ENCODE measurements around the gene RAB5IF.
"Not testable (repeated sequence)": the region's sequence is repeated elsewhere in the genome, so short reads cannot be mapped to it uniquely, and the experiment has no call there.

Gene RAB5IF

DNA sequence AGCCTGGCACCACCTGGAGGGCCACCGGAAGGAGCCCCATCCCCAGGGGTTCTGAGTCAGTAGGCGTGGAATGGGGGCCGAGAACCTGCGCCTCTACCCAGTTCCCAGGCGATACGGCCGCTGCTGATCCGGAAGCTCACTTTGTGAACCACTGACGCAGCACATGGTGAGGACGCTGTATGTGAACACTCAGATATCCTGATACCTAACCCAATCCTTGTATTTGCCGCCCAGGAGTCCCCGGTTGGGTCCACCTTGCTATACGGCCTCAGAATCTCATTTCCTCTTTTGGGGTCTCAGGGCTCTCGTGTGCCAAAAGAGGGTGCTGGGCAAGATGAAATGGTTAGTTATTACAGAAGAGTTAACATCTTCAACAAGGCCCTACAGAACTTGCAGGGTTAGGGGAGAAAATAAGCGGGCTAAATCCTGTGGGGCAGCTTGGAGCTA lies 604 bp upstream of the RAB5IF start:
- peak overlapping the region; percentile 43 for H3K4me3 ChIP-seq (ENCODE audit: low read depth, low read length)
- TF ChIP-seq, protein P1, sequence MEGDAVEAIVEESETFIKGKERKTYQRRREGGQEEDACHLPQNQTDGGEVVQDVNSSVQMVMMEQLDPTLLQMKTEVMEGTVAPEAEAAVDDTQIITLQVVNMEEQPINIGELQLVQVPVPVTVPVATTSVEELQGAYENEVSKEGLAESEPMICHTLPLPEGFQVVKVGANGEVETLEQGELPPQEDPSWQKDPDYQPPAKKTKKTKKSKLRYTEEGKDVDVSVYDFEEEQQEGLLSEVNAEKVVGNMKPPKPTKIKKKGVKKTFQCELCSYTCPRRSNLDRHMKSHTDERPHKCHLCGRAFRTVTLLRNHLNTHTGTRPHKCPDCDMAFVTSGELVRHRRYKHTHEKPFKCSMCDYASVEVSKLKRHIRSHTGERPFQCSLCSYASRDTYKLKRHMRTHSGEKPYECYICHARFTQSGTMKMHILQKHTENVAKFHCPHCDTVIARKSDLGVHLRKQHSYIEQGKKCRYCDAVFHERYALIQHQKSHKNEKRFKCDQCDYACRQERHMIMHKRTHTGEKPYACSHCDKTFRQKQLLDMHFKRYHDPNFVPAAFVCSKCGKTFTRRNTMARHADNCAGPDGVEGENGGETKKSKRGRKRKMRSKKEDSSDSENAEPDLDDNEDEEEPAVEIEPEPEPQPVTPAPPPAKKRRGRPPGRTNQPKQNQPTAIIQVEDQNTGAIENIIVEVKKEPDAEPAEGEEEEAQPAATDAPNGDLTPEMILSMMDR (IDR thresholded peaks at IDR 0.05; ENCODE audit: borderline replicate concordance, insufficient read depth, low read depth, low read length) = no peak

DNA sequence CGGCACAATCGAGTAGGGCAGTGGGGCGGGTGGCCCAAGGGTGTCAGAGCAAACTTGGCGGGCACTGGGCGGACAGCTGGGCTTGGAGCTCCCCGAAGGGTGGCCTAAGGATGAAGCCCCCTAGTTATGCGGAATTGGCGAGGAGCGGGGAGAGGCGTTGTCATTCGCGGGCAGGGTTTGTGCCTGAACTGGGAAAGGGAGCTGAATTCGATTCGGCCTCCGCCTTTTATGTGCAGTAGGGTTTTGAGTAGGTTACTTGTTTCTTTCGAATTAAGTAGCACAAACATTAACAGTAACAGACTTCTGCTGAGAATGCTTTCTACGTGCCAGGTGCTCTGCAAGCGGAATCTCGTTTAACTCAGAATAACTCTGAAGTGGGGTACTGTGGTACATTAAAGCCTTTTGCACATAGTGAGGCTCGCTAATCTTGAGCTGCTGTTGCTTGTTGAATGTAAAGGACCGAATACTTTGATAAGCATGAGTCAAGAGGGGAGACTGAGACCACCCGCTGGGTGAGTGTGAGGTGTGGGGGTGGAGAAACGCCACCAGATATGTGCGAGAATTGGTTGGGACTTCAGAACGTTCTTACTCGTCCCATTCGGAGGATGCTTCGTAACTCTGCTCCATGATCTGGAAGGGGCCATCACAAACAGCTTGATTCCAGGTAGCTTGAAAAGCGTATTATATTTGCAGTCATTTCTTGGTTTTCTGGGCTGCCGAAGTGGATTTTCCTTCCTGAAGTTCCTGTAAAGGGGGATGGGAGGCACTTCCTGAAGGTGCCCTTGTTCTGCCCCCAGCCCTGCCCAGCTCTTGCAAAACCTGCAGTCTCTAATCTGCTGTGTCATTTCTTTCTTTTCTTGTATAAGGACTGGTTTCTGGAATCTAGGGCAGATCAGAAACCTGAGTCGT lies 833 bp downstream of the RAB5IF start:
- TF ChIP-seq, protein P1 (IDR thresholded peaks at IDR 0.05; ENCODE audit: borderline replicate concordance, insufficient read depth, low read depth, low read length) = no peak
- peak overlapping the region; percentile 81 for H3K4me3 ChIP-seq (ENCODE audit: low read depth, low read length)

DNA sequence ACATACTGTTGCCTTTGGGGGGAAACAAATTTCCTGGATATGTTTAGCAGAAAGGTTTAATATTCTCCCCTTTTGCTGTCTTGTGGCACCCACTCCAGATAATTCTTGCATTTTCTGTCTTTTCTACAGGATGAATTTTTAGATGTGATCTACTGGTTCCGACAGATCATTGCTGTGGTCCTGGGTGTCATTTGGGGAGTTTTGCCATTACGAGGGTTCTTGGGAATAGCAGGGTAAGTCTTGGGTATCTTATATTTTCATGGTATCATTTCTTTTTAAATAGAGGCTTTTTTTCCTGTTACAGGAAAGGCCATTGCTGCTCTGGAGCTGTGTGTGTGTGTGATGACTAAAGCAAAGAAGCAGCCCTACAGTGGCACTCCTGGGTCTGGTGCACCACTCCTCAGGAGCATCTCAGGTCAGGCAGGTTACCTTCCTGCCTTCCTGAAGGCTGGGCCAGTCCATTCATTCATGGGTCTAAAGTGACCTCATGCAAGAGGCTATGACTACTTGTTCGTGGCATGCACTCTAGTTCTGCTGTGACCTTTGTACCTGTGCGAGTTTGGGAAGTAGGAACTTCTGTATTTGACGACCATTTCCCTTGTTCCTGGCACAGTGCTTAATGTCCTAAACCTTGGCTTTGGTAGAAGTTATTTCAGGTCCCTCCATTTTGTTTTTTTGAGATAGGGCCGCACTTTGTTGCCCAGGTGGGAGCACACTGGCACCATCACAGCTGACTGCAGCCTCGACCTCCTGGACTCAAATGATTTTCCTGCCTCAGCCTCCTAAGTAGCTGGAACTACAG lies 2.2 kb downstream of the RAB5IF start:
- TF ChIP-seq, protein P1 (IDR thresholded peaks at IDR 0.05; ENCODE audit: borderline replicate concordance, insufficient read depth, low read depth, low read length) = no peak
- no peak overlapping the region for H3K4me3 ChIP-seq (ENCODE audit: low read depth, low read length)

DNA sequence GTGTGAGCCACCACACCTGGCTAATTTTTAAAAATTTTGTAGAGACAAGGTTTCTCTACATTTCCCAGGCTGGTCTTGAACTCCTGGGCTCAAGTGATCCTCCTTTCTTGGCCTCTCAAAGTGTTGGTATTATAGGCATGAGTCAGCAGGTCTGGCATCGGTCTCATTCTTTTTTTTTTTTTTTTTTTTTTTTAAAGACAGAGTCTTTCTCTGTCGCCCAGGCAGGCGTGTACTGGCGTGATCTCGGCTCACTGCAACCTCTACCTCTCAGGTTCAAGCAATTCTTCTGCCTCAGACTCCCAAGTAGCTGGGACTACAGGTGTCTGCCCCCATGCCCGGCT lies 2.8 kb downstream of the RAB5IF start:
- not testable (repeated sequence) for H3K4me3 ChIP-seq (ENCODE audit: low read depth, low read length)

DNA sequence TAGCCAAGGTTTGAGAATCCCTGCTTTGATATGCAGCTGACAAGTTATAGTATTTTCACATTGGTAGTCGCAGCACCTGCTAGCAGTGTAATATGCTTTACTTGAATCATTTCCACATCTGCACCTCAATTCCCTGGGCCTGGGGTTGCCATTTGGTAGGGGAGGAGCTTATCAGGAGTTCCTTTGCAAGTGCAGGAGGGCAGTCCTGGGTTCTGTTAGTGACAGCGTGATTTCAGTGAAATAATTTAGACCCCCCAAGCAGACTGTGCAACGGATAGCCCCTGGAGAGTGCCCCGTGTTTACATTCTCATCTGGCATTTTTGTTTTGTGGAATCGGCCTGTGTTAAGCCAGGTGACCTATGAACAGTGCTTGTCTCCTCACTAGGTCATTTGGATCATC lies 6.0 kb downstream of the RAB5IF start:
- TF ChIP-seq, protein P1 (IDR thresholded peaks at IDR 0.05; ENCODE audit: borderline replicate concordance, insufficient read depth, low read depth, low read length) = no peak
- H3K4me3 ChIP-seq (ENCODE audit: low read depth, low read length) = no peak overlapping the region

DNA sequence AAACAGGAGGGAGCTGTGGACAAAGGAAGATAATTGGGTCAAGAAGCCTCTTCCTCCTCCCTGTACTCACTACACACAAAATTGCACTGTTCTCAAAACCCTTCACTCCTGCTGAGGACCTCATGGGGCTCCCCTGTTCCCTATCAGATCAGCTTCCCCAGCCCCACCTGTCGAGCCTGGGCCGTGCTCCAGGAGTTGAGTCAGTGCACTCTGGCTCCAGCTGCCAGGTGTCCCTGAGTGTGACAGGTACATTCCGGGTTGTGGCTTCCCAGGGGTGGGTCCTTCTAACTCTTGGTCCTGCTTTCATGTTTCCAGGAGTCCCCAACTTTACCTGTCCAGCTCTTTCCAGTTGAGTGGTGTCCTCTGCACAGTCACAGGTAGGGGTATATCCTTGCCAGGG lies 8.4 kb downstream of the RAB5IF start:
- TF ChIP-seq, protein P1 (IDR thresholded peaks at IDR 0.05; ENCODE audit: borderline replicate concordance, insufficient read depth, low read depth, low read length) = no peak
- H3K4me3 ChIP-seq (ENCODE audit: low read depth, low read length) = no peak overlapping the region

DNA sequence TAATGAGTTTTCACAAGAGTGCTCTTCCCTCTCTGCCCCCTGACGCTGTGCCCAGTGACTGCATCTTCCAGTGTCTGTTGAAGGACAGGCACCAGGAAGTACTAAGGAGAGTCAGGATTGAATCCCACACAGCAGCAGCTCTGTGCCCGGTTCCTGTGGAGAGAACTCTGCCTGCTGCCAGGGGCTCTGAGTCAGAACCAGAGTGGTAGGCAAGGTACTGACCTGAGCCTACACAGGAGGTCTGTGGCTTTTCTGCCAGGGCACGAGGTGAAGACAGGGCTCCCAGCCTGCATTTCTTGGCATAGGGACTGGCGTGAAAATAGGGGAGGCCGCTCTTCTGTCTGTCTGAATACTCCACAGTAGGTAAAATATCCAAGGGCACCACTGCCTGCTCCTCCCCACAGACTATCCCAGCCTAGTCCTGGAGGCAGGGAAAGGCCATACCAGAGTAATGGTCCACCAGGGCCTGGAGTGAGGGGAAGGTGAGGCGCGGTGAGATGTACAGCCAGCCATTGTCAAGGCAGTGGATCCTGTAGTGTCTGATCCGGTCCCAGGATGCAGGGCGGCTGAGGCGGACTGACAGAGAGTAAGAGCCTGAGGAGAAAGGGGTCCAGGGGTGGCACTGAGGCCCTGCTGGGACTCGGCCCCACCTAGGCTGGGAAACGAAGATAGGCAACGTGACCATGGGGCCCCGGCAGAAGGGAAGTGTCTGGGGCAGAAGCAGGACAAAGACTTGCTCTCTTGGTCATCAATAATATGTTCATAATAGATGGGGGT lies 9.4 kb downstream of the RAB5IF start:
- no peak overlapping the region for H3K4me3 ChIP-seq (ENCODE audit: low read depth, low read length)
- TF ChIP-seq, protein P1 (IDR thresholded peaks at IDR 0.05; ENCODE audit: borderline replicate concordance, insufficient read depth, low read depth, low read length) = no peak
